MM.1S (cell line): ENCODE results near the gene PPP1R8.

Experiments used
- CTCF ChIP-seq: fragments of 300-600 bp; sonication (generic); IDR thresholded peaks from 2 replicates; pipeline ENCODE4 v1.5.1; 2016; ENCODE audit warnings: antibody characterized with exemption, low read length, mixed read lengths
- EZH2 ChIP-seq: fragments of 300-600 bp; sonication (generic); optimal IDR thresholded peaks from 2 replicates; pipeline ENCODE3; 2017; ENCODE audit warnings: low read depth, mild to moderate bottlenecking, antibody characterized with exemption, low read length, mixed read lengths
- EZH2phosphoT487 ChIP-seq: fragments of 300-600 bp; sonication (generic); IDR thresholded peaks from 2 replicates; pipeline ENCODE4 v1.6.1; 2018; ENCODE audit warnings: antibody characterized with exemption, low read length

GRCh38 chr1:27861436-27861835, 30.9 kb downstream of the PPP1R8 start:
- no peak for TF ChIP-seq CTCF
- TF ChIP-seq EZH2: no peak
- no peak for TF ChIP-seq EZH2phosphoT487
